RWPE2 (cell line): ENCODE results near the gene FOXQ1.
A peak's percentile ranks its signal among the peaks of the same experiment; 100 is the strongest.

Experiments
- ATAC-seq: fragments of 200-7000 bp; cut with Tn5 transposase; 3 replicates; pipeline ENCODE4 v1.9.1; 2021; ENCODE audit warnings: low read depth
- DNase-seq: peaks from one replicate; pipeline ENCODE4 v3.0.0-alpha.2; 2020; ENCODE audit warnings: low spot score
- H3K27ac ChIP-seq: fragments of 450-650 bp; 2 replicates; pipeline ENCODE4 v1.5.1; 2017; ENCODE audit warnings: mild to moderate bottlenecking; ENCODE audit not compliant: poor library complexity, severe bottlenecking
- H3K27me3 ChIP-seq: fragments of 250-450 bp; sonication (Bioruptor Pico); 2 replicates; pipeline ENCODE4 v1.5.1; 2021; ENCODE audit warnings: mild to moderate bottlenecking, moderate library complexity; ENCODE audit not compliant: insufficient read depth, poor library complexity, severe bottlenecking
- H3K36me3 ChIP-seq: fragments of 250-450 bp; sonication (Bioruptor Pico); 2 replicates; pipeline ENCODE4 v1.5.1; 2020; ENCODE audit warnings: low read depth, mild to moderate bottlenecking, moderate library complexity
- H3K4me1 ChIP-seq: fragments of 250-450 bp; sonication (Bioruptor Pico); 2 replicates; pipeline ENCODE4 v1.5.1; 2021; ENCODE audit warnings: mild to moderate bottlenecking, moderate library complexity; ENCODE audit not compliant: insufficient read depth, poor library complexity, severe bottlenecking
- H3K4me3 ChIP-seq: fragments of 250-450 bp; sonication (Bioruptor Pico); 2 replicates; pipeline ENCODE4 v1.5.1; 2021; ENCODE audit warnings: mild to moderate bottlenecking, moderate library complexity; ENCODE audit not compliant: severe bottlenecking
- H3K9me3 ChIP-seq: fragments of 250-450 bp; sonication (Bioruptor Pico); 2 replicates; pipeline ENCODE4 v1.5.1; 2021; ENCODE audit warnings: mild to moderate bottlenecking, moderate library complexity; ENCODE audit not compliant: severe bottlenecking
- TF ChIP-seq, protein P1 (sequence below): fragments of 450-650 bp; IDR thresholded peaks from one replicate; pipeline ENCODE4 v1.5.1; 2017; ENCODE audit warnings: mild to moderate bottlenecking, moderate library complexity; ENCODE audit not compliant: poor library complexity, severe bottlenecking

The FOXQ1 gene

GRCh38 chr6:1311400-1312202 lies at the start of gene FOXQ1:
FOXQ1 (plus strand) TSS chr6:1312098; CDS start chr6:1312705, 607 bp downstream.
- peaks cover 18% of the 10 kb centered on the region for H3K4me1 ChIP-seq
- peak within 1 kb of the TSS; percentile 57 for H3K4me3 ChIP-seq
- ATAC-seq (peak; percentile 63), DNase-seq (peak; percentile 74)
- peak within 1 kb of the TSS; percentile 34 for H3K27ac ChIP-seq
- H3K9me3 ChIP-seq, result no peaks in the 10 kb centered on the region
- peaks cover 2% of the 10 kb centered on the region for H3K27me3 ChIP-seq
- H3K36me3 ChIP-seq, result peaks cover 9% of the 10 kb centered on the region; the same call in 1 of the 2 replicates
- TF ChIP-seq, protein P1, sequence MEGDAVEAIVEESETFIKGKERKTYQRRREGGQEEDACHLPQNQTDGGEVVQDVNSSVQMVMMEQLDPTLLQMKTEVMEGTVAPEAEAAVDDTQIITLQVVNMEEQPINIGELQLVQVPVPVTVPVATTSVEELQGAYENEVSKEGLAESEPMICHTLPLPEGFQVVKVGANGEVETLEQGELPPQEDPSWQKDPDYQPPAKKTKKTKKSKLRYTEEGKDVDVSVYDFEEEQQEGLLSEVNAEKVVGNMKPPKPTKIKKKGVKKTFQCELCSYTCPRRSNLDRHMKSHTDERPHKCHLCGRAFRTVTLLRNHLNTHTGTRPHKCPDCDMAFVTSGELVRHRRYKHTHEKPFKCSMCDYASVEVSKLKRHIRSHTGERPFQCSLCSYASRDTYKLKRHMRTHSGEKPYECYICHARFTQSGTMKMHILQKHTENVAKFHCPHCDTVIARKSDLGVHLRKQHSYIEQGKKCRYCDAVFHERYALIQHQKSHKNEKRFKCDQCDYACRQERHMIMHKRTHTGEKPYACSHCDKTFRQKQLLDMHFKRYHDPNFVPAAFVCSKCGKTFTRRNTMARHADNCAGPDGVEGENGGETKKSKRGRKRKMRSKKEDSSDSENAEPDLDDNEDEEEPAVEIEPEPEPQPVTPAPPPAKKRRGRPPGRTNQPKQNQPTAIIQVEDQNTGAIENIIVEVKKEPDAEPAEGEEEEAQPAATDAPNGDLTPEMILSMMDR, result no peak

GRCh38 chr6:1262704-1263038 lies 49.2 kb upstream of the FOXQ1 start:
- DNase-seq (no peak), ATAC-seq (no peak)
- Histone ChIP-seq H3K4me3 (no peak overlapping the region), H3K27me3 (no peaks in the 10 kb centered on the region), H3K9me3 (no peaks in the 10 kb centered on the region), H3K27ac (no peak overlapping the region), H3K4me1 (peaks cover 9% of the 10 kb centered on the region), H3K36me3 (no peaks in the 10 kb centered on the region)
- TF ChIP-seq, protein P1, result no peak

- DNase-seq (no peak), ATAC-seq (no peak)
- H3K4me1 ChIP-seq, result peaks cover 9% of the 10 kb centered on the region
- TF ChIP-seq, protein P1, result no peak
- H3K27ac ChIP-seq, result no peak overlapping the region
- H3K9me3 ChIP-seq, result no peaks in the 10 kb centered on the region
- no peaks in the 10 kb centered on the region for H3K27me3 ChIP-seq
- no peak overlapping the region for H3K4me3 ChIP-seq
- H3K36me3 ChIP-seq, result no peaks in the 10 kb centered on the region
Observed at GRCh38 chr6:1263039-1263849, 48.7 kb upstream of the FOXQ1 start.

DNA sequence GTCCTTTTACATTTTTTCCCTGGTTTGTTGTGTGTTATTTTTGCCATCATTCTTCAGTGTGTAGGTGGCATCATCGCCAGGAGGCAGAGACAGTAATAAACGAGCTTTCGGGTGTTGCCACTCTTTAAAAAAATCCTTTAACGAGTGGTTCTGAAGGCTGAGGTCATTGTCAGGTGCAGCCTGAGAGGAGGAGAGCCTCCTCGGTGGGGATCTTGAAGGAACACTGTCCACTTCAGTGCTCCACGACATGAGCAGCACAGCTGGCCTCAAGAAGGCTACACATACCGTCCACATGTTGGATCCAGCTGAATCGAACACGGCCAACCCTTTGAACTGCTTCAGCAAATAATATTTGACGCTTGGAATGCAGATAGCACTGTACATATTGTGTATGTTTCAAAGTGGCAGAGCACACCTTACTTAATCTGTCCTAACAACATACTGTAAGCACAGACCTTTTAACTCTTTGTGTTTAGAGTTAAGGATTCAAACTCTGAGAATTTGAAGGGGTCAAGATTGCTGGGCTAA lies 48.0 kb upstream of the FOXQ1 start:
- Histone ChIP-seq H3K27me3 (no peaks in the 10 kb centered on the region), H3K36me3 (no peaks in the 10 kb centered on the region), H3K4me1 (peaks cover 9% of the 10 kb centered on the region), H3K27ac (no peak overlapping the region), H3K4me3 (no peak overlapping the region), H3K9me3 (no peaks in the 10 kb centered on the region)
- no peak for ATAC-seq
- TF ChIP-seq, protein P1, result no peak
- no peak for DNase-seq
